ENCODE data around the gene RIF1.

DNA sequence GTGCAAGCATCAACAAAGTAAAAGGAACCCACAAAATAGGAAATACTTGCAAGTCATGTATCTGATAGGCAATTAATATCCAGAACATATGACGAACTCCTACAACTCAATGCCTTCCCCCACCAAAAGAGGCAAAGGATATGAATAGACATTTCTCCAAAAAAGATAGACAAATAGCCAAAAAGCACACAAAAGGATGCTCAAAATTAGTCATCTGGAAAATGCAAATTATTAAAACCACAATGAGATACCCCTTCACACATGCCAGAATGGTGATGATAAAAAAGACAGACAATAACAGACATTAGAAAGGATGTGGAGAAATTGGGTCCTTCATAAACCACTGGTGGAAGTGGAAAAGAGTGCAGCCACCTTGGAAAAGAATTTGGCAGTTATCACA is 76.4 kb downstream of the RIF1 start:
- TF ChIP-seq, protein P1, sequence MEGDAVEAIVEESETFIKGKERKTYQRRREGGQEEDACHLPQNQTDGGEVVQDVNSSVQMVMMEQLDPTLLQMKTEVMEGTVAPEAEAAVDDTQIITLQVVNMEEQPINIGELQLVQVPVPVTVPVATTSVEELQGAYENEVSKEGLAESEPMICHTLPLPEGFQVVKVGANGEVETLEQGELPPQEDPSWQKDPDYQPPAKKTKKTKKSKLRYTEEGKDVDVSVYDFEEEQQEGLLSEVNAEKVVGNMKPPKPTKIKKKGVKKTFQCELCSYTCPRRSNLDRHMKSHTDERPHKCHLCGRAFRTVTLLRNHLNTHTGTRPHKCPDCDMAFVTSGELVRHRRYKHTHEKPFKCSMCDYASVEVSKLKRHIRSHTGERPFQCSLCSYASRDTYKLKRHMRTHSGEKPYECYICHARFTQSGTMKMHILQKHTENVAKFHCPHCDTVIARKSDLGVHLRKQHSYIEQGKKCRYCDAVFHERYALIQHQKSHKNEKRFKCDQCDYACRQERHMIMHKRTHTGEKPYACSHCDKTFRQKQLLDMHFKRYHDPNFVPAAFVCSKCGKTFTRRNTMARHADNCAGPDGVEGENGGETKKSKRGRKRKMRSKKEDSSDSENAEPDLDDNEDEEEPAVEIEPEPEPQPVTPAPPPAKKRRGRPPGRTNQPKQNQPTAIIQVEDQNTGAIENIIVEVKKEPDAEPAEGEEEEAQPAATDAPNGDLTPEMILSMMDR (conservative IDR thresholded peaks at IDR 0.05), result no peak
- no peak for TF ChIP-seq ZFX (IDR thresholded peaks at IDR 0.05)

All from C4-2B (cell line).